Neural progenitor cell (in vitro differentiated cells): ENCODE measurements around the gene MAGEB3.
"Not testable (repeated sequence)": the region's sequence is repeated elsewhere in the genome, so short reads cannot be mapped to it uniquely, and the experiment has no call there.

ENCODE experiments used
- EZH2 ChIP-seq: fragments of 200-600 bp; sonication (generic); IDR thresholded peaks from 2 replicates; pipeline ENCODE4 v1.6.1; 2017; ENCODE audit warnings: antibody characterized with exemption, mild to moderate bottlenecking, moderate library complexity
- EZH2phosphoT487 ChIP-seq: fragments of 200-600 bp; sonication (generic); IDR thresholded peaks from 2 replicates; pipeline ENCODE4 v1.6.1; 2017; ENCODE audit warnings: antibody characterized with exemption
- TF ChIP-seq, protein P1 (sequence below): fragments of 200-600 bp; sonication (generic); IDR thresholded peaks from 2 replicates; pipeline ENCODE4 v1.5.1; 2017; ENCODE audit warnings: antibody characterized with exemption, mild to moderate bottlenecking

DNA sequence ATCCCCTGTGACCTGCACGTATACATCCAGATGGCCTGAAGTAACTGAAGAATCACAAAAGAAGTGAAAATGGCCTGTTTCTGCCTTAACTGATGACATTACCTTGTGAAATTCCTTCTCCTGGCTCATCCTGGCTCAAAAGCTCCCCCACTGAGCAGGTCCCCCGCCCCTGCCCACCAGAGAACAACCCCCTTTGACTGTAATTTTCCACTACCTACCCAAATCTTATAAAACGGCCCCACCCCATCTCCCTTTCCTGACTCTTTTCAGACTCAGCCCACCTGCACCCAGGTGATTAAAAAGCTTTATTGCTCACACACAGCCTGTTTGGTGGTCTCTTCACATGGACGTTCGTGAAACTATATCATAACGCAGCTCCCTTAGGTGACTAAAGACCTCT lies 36.5 kb upstream of the MAGEB3 start:
- TF ChIP-seq, protein P1, sequence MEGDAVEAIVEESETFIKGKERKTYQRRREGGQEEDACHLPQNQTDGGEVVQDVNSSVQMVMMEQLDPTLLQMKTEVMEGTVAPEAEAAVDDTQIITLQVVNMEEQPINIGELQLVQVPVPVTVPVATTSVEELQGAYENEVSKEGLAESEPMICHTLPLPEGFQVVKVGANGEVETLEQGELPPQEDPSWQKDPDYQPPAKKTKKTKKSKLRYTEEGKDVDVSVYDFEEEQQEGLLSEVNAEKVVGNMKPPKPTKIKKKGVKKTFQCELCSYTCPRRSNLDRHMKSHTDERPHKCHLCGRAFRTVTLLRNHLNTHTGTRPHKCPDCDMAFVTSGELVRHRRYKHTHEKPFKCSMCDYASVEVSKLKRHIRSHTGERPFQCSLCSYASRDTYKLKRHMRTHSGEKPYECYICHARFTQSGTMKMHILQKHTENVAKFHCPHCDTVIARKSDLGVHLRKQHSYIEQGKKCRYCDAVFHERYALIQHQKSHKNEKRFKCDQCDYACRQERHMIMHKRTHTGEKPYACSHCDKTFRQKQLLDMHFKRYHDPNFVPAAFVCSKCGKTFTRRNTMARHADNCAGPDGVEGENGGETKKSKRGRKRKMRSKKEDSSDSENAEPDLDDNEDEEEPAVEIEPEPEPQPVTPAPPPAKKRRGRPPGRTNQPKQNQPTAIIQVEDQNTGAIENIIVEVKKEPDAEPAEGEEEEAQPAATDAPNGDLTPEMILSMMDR: not testable (repeated sequence)
- TF ChIP-seq EZH2phosphoT487, EZH2: not testable (repeated sequence)
